ENCODE results near the gene SLC25A21. TPM values are rescaled to one million over a fixed set of nuclear protein-coding genes. Genes with fewer than 3 reads are reported as not detected.

Gene SLC25A21
- total RNA-seq, 1 experiment from 2014 or later = 2.1 TPM

- H3K4me1 ChIP-seq (ENCODE audit: control insufficient read depth, insufficient read depth, low read length) = no peaks in the 10 kb centered on the region
- in situ Hi-C loops (cut with HindIII; ENCODE audit: low pct_unique_long_range_greater_than_20kb, low sequenced_read_pairs) (no loop called here), intact Hi-C loops (cut with micrococcal nuclease; ENCODE audit: unreplicated experiment) (no loop called here)
- no peaks in the 10 kb centered on the region for H3K36me3 ChIP-seq (ENCODE audit: control insufficient read depth, insufficient read depth, low read length)
- TF ChIP-seq CTCF (IDR thresholded peaks at IDR 0.05) (no peak), POLR2AphosphoS5 (IDR thresholded peaks at IDR 0.05; ENCODE audit: low read depth, low read length) (no peak), TCF7L2 (IDR thresholded peaks at IDR 0.05; ENCODE audit: low read depth, low read length) (no peak), REST (IDR thresholded peaks at IDR 0.05; ENCODE audit: insufficient read depth in 1 of 2, low read depth in 2 of 2, low read length in 1 of 2) (no peak), SIN3A (IDR thresholded peaks at IDR 0.05; ENCODE audit: borderline replicate concordance, insufficient read depth, low read depth, low read length) (no peak)
- ATAC-seq (no peak), DNase-seq (ENCODE audit: low read depth, low spot score) (no peak)
- POLR2A ChIA-PET = no interaction called here
- CTCF ChIA-PET = no interaction called here
- H3K27me3 ChIP-seq (ENCODE audit: control insufficient read depth, insufficient read depth, low read length) = no peaks in the 10 kb centered on the region
- H3K9me3 ChIP-seq (ENCODE audit: control insufficient read depth, insufficient read depth, low read depth, low read length) = no peaks in the 10 kb centered on the region
- no TSS peak for BruUV-seq (replicated peaks)
- no peak overlapping the region for H3K27ac ChIP-seq (ENCODE audit: low read length)
- no peak overlapping the region for H3K4me3 ChIP-seq (ENCODE audit: low read depth in 2 of 2, low read length in 2 of 2)
These were observed 90.0 kb downstream of the SLC25A21 start for GRCh38 chr14:37082449-37082848.

GRCh38 chr14:37081856-37082255 is 90.5 kb downstream of the SLC25A21 start:
- H3K4me1 ChIP-seq (ENCODE audit: control insufficient read depth, insufficient read depth, low read length) = no peaks in the 10 kb centered on the region
- H3K27ac ChIP-seq (ENCODE audit: low read length) = no peak overlapping the region
- H3K4me3 ChIP-seq (ENCODE audit: low read depth in 2 of 2, low read length in 2 of 2) = no peak overlapping the region
- H3K36me3 ChIP-seq (ENCODE audit: control insufficient read depth, insufficient read depth, low read length) = no peaks in the 10 kb centered on the region
- BruUV-seq (replicated peaks) = no TSS peak
- no peak for ATAC-seq
- intact Hi-C loops (cut with micrococcal nuclease; ENCODE audit: unreplicated experiment) = no loop called here
- no peaks in the 10 kb centered on the region for H3K27me3 ChIP-seq (ENCODE audit: control insufficient read depth, insufficient read depth, low read length)
- in situ Hi-C loops (cut with HindIII; ENCODE audit: low pct_unique_long_range_greater_than_20kb, low sequenced_read_pairs) = no loop called here
- POLR2A ChIA-PET = no interaction called here
- CTCF ChIA-PET = no interaction called here
- TF ChIP-seq POLR2AphosphoS5 (IDR thresholded peaks at IDR 0.05; ENCODE audit: low read depth, low read length) (no peak), TCF7L2 (IDR thresholded peaks at IDR 0.05; ENCODE audit: low read depth, low read length) (no peak), REST (IDR thresholded peaks at IDR 0.05; ENCODE audit: insufficient read depth in 1 of 2, low read depth in 2 of 2, low read length in 1 of 2) (no peak), SIN3A (IDR thresholded peaks at IDR 0.05; ENCODE audit: borderline replicate concordance, insufficient read depth, low read depth, low read length) (no peak), CTCF (IDR thresholded peaks at IDR 0.05) (no peak)
- no peaks in the 10 kb centered on the region for H3K9me3 ChIP-seq (ENCODE audit: control insufficient read depth, insufficient read depth, low read depth, low read length)
- DNase-seq (ENCODE audit: low read depth, low spot score) = no peak
